Mesothelial cell of epicardium (in vitro differentiated cells): ENCODE data around the gene SH3D21. TPM values are rescaled to one million over a fixed set of nuclear protein-coding genes. Genes with fewer than 3 reads are reported as not detected.

Source experiments
- DNase-seq, 2 experiments: peaks; one replicate each; pipeline ENCODE4 v3.0.0; 2021; ENCODE audit warnings: low spot score in 2 of 2; ENCODE audit not compliant: unreplicated experiment in 2 of 2
- H3K27ac Mint-ChIP-seq: 2 replicates; pipeline ENCODE4 v1.8.0; 2021; ENCODE audit warnings: mixed read lengths
- H3K27me3 Mint-ChIP-seq: 2 replicates; pipeline ENCODE4 v1.8.0; 2021; ENCODE audit warnings: low read depth, mixed read lengths
- H3K36me3 Mint-ChIP-seq: 2 replicates; pipeline ENCODE4 v1.8.0; 2021; ENCODE audit warnings: mixed read lengths
- H3K4me1 Mint-ChIP-seq: 2 replicates; pipeline ENCODE4 v1.8.0; 2021; ENCODE audit warnings: mixed read lengths
- H3K4me3 Mint-ChIP-seq: 2 replicates; pipeline ENCODE4 v1.8.0; 2021; ENCODE audit warnings: mild to moderate bottlenecking, moderate library complexity, mixed read lengths
- H3K9me3 Mint-ChIP-seq: 2 replicates; pipeline ENCODE4 v1.8.0; 2021; ENCODE audit warnings: mixed read lengths
- CTCF ChIP-seq: fragments of 200-600 bp; sonication (generic); IDR thresholded peaks from one replicate; pipeline ENCODE4 v1.5.0; 2021; ENCODE audit warnings: antibody characterized with exemption; ENCODE audit not compliant: unreplicated experiment
- total RNA-seq: library from RNA; stranded (reverse); gene quantifications from 3 replicates; pipeline ENCODE4 v1.2.1, GENCODE V29; 2021

Gene SH3D21
- total RNA-seq, 1 donor from 2014 or later = 47.1 TPM

DNA sequence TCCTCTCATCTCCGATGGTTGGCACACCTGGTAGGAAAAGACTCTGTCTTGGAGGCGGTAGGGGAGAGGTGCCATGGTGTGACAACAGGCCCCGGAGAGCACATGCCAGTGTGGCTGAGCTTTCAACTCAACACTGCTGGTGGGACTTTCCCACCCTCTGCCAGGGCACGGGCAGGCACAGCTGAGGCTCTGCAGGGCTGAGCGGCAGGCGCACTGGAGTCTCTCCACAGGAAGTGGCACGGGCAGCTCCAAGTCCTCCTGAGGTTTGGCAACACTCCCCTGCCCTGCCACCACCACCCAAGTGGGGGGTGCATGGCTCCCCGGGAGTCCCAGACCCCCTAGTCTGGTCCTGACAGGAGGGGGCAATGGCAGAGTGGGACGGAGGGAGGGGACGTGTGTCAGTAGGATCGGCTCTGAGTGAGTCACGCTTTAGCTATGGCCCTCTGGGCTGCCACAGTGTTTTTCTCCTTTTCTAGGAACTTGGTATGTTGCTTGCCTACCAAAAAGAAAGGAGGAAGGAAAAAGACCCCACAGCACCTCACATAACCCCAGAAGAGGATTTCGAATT is 44.6 kb downstream of the SH3D21 start:
- DNase-seq = no peak
- Mint-ChIP-seq H3K9me3 (no peaks in the 10 kb centered on the region), H3K36me3 (peaks cover 26% of the 10 kb centered on the region), H3K4me3 (no peak overlapping the region), H3K4me1 (peaks cover 16% of the 10 kb centered on the region), H3K27me3 (no peaks in the 10 kb centered on the region), H3K27ac (peak overlapping the region; percentile 92)
- no peak for TF ChIP-seq CTCF

GRCh38 chr1:36351227-36351977 is 45.2 kb downstream of the SH3D21 start:
- DNase-seq = no peak
- peaks cover 27% of the 10 kb centered on the region for H3K36me3 Mint-ChIP-seq
- no peak for TF ChIP-seq CTCF
- no peak overlapping the region for H3K4me3 Mint-ChIP-seq
- peak overlapping the region; percentile 92 for H3K27ac Mint-ChIP-seq
- H3K4me1 Mint-ChIP-seq = peaks cover 16% of the 10 kb centered on the region
- H3K9me3 Mint-ChIP-seq = no peaks in the 10 kb centered on the region
- no peaks in the 10 kb centered on the region for H3K27me3 Mint-ChIP-seq

- Mint-ChIP-seq H3K27me3 (no peaks in the 10 kb centered on the region), H3K4me3 (no peak overlapping the region), H3K9me3 (no peaks in the 10 kb centered on the region), H3K4me1 (peaks cover 16% of the 10 kb centered on the region), H3K36me3 (peaks cover 26% of the 10 kb centered on the region), H3K27ac (peak overlapping the region; percentile 92)
- no peak for TF ChIP-seq CTCF
- DNase-seq = no peak
Measured at GRCh38 chr1:36352125-36352909, 46.1 kb downstream of the SH3D21 start.

DNA sequence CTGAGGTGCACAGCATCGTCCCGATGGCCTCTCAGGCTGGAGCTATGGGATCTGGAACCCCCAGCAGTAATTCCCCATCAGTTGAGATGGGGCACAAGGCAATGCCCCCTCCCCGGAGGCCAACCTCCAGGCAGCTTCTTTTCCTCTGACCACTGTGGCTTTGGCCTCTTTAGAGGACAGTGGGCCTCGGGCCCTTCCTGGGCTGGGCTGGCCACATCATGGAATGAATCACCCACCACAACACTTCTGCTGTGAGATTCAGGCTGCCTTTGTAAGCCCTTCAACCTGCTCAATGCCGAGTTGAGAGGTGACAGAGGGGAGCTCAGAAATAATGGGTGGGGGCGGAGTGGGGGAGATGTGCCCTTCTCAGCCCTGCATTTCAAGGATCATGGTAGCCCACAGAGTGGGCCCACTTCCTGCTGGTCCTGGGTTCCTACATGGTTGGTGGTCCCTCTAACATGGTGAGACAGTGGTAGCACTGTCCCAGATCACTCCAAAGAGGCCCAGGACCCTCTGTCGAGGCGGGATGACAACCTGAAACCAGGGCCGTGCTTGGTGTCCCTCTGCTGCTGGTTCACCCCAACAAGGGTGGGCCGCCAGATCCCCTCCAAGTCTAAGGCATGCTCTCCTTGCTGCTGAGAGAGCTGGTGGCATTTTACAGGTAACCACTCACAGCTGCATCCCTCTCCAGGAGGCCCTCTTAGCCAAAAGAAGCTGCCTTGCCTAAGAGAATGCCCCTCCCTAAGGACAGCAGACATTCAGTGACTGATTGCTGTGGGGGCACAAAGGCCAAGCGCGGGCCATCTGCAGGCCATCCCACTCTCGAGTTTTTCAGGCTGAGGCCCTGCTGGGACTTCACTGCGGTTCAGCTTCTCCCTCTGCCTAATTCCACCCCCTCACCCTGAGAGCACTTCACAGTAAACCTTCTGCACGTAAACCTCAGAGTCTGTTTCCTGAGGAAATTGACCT is 47.0 kb downstream of the SH3D21 start:
- H3K4me1 Mint-ChIP-seq = peaks cover 16% of the 10 kb centered on the region
- H3K27me3 Mint-ChIP-seq = no peaks in the 10 kb centered on the region
- no peak overlapping the region for H3K4me3 Mint-ChIP-seq
- no peak for TF ChIP-seq CTCF
- no peak for DNase-seq
- H3K27ac Mint-ChIP-seq = peak overlapping the region; percentile 92
- H3K36me3 Mint-ChIP-seq = peaks cover 24% of the 10 kb centered on the region
- H3K9me3 Mint-ChIP-seq = no peaks in the 10 kb centered on the region

- DNase-seq = no peak
- TF ChIP-seq CTCF = no peak
- H3K27me3 Mint-ChIP-seq = no peaks in the 10 kb centered on the region
- H3K9me3 Mint-ChIP-seq = no peaks in the 10 kb centered on the region
- no peak overlapping the region for H3K4me3 Mint-ChIP-seq
- H3K27ac Mint-ChIP-seq = no peak overlapping the region
- peaks cover 21% of the 10 kb centered on the region for H3K36me3 Mint-ChIP-seq
- peaks cover 16% of the 10 kb centered on the region for H3K4me1 Mint-ChIP-seq
Measured at GRCh38 chr1:36354486-36354885, 48.3 kb downstream of the SH3D21 start.
